Right lobe of liver (tissue), 4 donors: ENCODE results near the gene FLYWCH1.

Experiments
- CTCF ChIP-seq, 4 donors: fragments of 200-600 bp in 3 of 4; fragments of 450-650 bp in 1 of 4; IDR thresholded peaks; one replicate each; pipeline versions ENCODE4 v1.5.1 to v1.8.0; 2016 to 2022; ENCODE audit warnings: antibody characterized with exemption in 4 of 4, mild to moderate bottlenecking in 2 of 4
- POLR2A ChIP-seq: fragments of 450-650 bp; IDR thresholded peaks from one replicate; pipeline ENCODE4 v1.6.1; 2017; ENCODE audit warnings: antibody characterized with exemption, mild to moderate bottlenecking
- donor health status: DM: no; HTN: no; CAD: no.
- donor health status: DM: no; HTN: no; CAD: no.
- donor health status: DM: no; HTN: yes; CAD: no.

- TF ChIP-seq CTCF (IDR thresholded peaks at IDR 0.05) (no peak), POLR2A (no peak)
Measured at GRCh38 chr16:2883458-2883908, 28.2 kb upstream of the FLYWCH1 start.
